ENCODE measurements around the gene ASMT. TPM values are rescaled to one million over a fixed set of nuclear protein-coding genes. Genes with fewer than 3 reads are reported as not detected.
"Not testable (repeated sequence)": the region's sequence is repeated elsewhere in the genome, so short reads cannot be mapped to it uniquely, and the experiment has no call there.

Gene ASMT
- polyA plus RNA-seq, 1 donor from 2014 or later: 1.8 TPM

DNA sequence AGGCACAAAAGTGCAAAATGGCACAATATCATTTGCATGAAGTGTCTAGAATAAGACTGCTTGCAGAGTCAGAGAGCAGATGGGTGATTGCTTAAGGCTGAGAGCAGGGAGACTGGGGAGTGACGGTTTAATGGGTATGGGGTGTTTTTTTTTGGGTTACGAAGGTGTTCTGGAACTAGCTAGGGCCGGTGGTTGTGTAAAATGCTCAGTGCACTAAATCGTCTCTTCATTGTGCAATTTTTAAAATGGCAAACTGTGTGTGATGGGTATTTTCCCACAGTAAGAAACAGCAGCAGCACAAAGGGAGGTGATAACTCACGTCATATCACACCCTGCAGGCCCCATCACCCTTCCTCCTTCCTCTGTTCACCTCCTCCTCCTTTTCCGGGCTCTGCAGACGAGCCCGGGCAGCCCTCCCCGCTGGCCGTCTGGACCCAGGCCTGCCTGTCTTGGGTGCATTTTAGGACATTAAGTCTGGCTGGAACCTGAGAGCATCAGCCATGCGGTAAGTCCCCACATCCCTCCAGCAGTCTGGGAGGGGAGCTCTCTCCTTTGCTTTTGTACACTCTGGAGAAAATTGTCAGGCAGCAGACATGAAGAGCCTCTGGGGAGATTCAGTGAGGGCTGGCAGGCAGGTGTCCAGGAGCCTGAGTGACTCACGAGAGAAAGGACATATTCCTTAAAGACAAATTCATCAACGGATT is 42.7 kb downstream of the ASMT start:
- peaks cover 2% of the 10 kb centered on the region for H3K36me3 Mint-ChIP-seq
- H3K9me3 Mint-ChIP-seq: no peaks in the 10 kb centered on the region
- peak overlapping the region; percentile 84 to 93 (median 88) for H3K4me3 Mint-ChIP-seq
- peak overlapping the region; percentile 73 to 91 (median 89) for H3K27ac Mint-ChIP-seq
- H3K27me3 Mint-ChIP-seq: no peaks in the 10 kb centered on the region
- peaks cover 25 to 27% (median 27%) of the 10 kb centered on the region in 3 donors for H3K4me1 Mint-ChIP-seq

GRCh38 chrX:1658071-1658491 is 43.2 kb downstream of the ASMT start:
- Mint-ChIP-seq H3K27me3 (no peaks in the 10 kb centered on the region), H3K4me1 (peaks cover 25 to 27% (median 26%) of the 10 kb centered on the region in 3 donors), H3K27ac (peak overlapping the region; percentile 73 to 91 (median 89)), H3K9me3 (no peaks in the 10 kb centered on the region), H3K4me3 (peak overlapping the region; percentile 84 to 93 (median 88)), H3K36me3 (peaks cover 2% of the 10 kb centered on the region)

GRCh38 chrX:1659664-1660461 is 45.0 kb downstream of the ASMT start:
- H3K27ac Mint-ChIP-seq: peak overlapping the region; percentile 6 to 46 (median 34)
- peaks cover 26 to 33% (median 27%) of the 10 kb centered on the region in 3 donors for H3K4me1 Mint-ChIP-seq

DNA sequence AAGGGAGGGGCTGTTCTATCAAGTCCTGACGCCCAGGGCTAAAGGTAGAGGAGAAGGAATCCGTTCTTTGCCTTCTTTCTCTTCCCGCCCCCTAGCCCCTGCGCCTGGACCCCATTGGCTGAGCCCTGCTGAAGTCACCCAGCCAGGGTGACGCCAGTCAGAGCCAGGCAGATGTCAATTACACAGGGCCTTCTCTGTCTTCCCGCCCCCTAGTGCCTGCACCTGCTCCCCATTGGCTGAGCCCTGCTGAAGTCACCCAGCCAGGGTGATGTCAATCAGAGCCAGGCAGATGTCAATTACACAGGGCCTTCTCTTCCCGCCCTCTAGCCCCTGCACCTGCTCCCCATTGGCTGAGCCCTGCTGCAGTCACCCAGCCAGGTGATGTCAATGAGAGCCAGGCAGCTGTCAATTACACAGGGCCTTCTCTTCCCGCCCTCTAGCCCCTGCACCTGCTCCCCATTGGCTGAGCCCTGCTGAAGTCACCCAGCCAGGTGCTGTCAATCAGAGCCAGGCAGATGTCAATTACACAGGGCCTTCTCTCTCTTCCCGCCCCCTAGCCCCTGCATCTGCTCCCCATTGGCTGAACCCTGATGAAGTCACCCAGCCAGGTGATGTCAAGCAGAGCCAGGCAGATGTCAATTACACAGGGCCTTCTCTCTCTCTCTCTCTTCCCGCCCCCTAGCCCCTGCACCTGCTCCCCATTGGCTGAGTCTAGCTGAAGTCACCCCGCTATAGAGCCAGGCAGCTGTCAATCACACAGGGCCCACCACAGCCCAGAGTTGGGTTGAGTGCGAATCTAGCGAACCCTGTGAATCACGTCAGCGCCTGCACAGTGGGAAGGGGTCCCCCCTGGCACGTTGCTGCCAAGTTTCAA is 46.4 kb downstream of the ASMT start:
- Mint-ChIP-seq H3K9me3 (no peaks in the 10 kb centered on the region), H3K36me3 (peaks cover 3% of the 10 kb centered on the region), H3K27ac (peak overlapping the region in 2 of 3 donors; percentile 79 to 92), H3K4me1 (peaks cover 28 to 34% (median 29%) of the 10 kb centered on the region in 3 donors), H3K4me3 (peak overlapping the region in 3 of 4 donors; percentile 88 to 93 (median 88)), H3K27me3 (no peaks in the 10 kb centered on the region)

More at GRCh38 chrX:1659664-1660461, 45.0 kb downstream of the ASMT start:
- Mint-ChIP-seq H3K4me3 (peak overlapping the region in 1 of 4 donors; percentile 22), H3K27me3 (no peaks in the 10 kb centered on the region), H3K36me3 (peaks cover 2% of the 10 kb centered on the region), H3K9me3 (no peaks in the 10 kb centered on the region)

GRCh38 chrX:1661922-1662221 is 47.0 kb downstream of the ASMT start:
- peaks cover 9% of the 10 kb centered on the region for H3K36me3 Mint-ChIP-seq
- no peaks in the 10 kb centered on the region for H3K27me3 Mint-ChIP-seq
- peak overlapping the region in 3 of 4 donors; percentile 88 to 93 (median 88) for H3K4me3 Mint-ChIP-seq
- peaks cover 29 to 34% (median 30%) of the 10 kb centered on the region in 3 donors for H3K4me1 Mint-ChIP-seq
- peak overlapping the region in 2 of 3 donors; percentile 79 to 92 for H3K27ac Mint-ChIP-seq
- no peaks in the 10 kb centered on the region for H3K9me3 Mint-ChIP-seq

GRCh38 chrX:1667566-1667965 is 52.7 kb downstream of the ASMT start:
- peak overlapping the region in 1 of 3 donors; percentile 57 for H3K27ac Mint-ChIP-seq
- no peaks in the 10 kb centered on the region for H3K27me3 Mint-ChIP-seq
- peaks cover 16% of the 10 kb centered on the region for H3K36me3 Mint-ChIP-seq
- H3K4me3 Mint-ChIP-seq: peak overlapping the region in 1 of 4 donors; percentile 33
- H3K4me1 Mint-ChIP-seq: peaks cover 10 to 16% (median 11%) of the 10 kb centered on the region in 3 donors
- no peaks in the 10 kb centered on the region for H3K9me3 Mint-ChIP-seq

DNA sequence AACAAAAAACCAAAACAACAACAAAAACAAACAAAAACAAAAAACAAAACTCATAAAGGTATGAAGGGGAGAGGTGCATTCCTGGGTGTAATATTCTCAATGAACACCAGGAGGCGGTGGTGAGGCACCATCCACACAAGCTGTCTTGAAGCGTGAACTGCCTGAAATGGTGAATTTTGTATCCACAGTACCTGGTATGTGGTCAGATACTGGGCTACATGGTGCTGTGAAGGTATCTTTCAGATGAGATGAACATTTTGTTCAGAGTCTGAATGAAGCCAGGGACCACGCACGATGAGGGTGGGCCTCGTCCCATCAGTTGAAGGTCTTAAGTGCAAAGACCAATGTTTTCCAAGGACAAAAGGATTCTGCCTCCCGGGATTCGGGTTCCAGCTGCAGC is 58.5 kb downstream of the ASMT start:
- H3K27ac Mint-ChIP-seq: no peak overlapping the region
- peaks cover 4% of the 10 kb centered on the region for H3K36me3 Mint-ChIP-seq
- peaks cover 0 to 4% (median 0%) of the 10 kb centered on the region in 3 donors for H3K9me3 Mint-ChIP-seq
- no peak overlapping the region for H3K4me3 Mint-ChIP-seq
- H3K4me1 Mint-ChIP-seq: peaks cover 0 to 4% (median 3%) of the 10 kb centered on the region in 3 donors
- H3K27me3 Mint-ChIP-seq: no peaks in the 10 kb centered on the region

DNA sequence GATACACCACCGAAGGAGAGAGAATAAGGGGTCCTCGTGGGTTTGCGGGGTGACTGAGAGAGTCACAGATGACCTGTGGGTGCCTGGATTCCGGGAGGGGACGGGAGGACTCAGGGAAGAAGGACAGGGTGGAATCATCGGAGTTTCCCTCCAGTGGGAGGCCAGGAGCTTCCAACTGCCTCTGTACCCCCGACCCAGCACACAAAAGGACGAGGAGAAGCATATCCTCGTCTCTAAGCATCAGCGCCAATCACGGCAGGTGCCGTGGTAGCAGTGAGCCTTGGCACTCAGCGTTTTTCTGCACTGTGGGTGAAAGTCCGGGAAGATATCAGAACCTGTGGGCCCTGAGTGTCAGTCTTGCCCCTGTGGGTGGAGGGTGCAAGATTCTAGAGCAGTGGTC is 62.0 kb downstream of the ASMT start:
- Mint-ChIP-seq H3K27me3 (no peaks in the 10 kb centered on the region), H3K9me3 (peaks cover 0 to 4% (median 2%) of the 10 kb centered on the region in 3 donors), H3K36me3 (no peaks in the 10 kb centered on the region), H3K27ac (no peak overlapping the region), H3K4me3 (no peak overlapping the region), H3K4me1 (peaks cover under 1 to 15% (median 10%) of the 10 kb centered on the region in 3 donors)

GRCh38 chrX:1679238-1679637 is 64.4 kb downstream of the ASMT start:
- peak overlapping the region in 2 of 3 donors; percentile 14 to 80 for H3K27ac Mint-ChIP-seq
- no peaks in the 10 kb centered on the region for H3K27me3 Mint-ChIP-seq
- H3K36me3 Mint-ChIP-seq: no peaks in the 10 kb centered on the region
- peaks cover 0 to 5% (median 0%) of the 10 kb centered on the region in 3 donors for H3K9me3 Mint-ChIP-seq
- H3K4me3 Mint-ChIP-seq: no peak overlapping the region
- peaks cover 8 to 17% (median 12%) of the 10 kb centered on the region in 3 donors for H3K4me1 Mint-ChIP-seq

DNA sequence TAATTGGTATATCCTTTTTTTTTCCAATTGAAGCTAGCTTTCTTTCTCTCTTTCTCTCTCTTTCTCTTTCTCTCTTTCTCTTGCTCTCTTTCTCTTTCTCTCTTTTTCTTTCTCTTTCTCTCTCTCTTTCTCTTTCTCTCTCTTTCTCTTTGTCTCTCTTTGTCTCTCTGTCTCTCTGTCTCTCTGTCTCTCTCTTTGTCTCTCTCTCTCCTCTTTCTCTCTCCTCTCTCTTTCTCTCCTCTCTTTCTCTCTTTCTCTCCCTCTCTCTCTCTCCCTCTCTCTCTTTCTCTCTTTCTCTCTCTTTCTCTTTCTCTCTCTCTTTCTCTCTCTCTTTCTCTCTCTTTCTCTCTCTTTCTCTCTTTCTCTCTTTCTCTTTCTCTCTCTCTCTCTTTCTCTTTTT is 66.6 kb downstream of the ASMT start:
- H3K27me3 Mint-ChIP-seq: no peaks in the 10 kb centered on the region
- no peak overlapping the region for H3K4me3 Mint-ChIP-seq
- H3K9me3 Mint-ChIP-seq: peaks cover 0 to 5% (median 0%) of the 10 kb centered on the region in 3 donors
- H3K36me3 Mint-ChIP-seq: no peaks in the 10 kb centered on the region
- H3K4me1 Mint-ChIP-seq: peaks cover 8 to 17% (median 12%) of the 10 kb centered on the region in 3 donors
- peak overlapping the region in 2 of 3 donors; percentile 53 to 88 for H3K27ac Mint-ChIP-seq

DNA sequence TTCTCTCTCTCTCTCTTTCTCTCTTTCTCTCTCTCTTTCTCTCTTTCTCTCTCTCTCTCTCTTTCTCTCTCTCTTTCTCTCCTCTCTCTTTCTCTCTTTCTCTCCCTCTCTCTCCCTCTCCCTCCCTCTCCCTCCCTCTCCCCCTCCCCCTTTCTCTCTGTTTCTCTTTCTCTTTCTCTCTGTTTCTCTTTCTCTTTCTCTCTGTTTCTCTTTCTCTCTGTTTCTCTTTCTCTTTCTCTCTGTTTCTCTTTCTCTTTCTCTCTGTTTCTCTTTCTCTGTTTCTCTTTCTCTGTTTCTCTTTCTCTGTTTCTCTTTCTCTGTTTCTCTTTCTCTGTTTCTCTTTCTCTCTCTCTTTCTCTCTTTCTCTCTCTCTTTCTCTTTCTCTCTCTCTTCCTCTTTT is 67.0 kb downstream of the ASMT start:
- H3K36me3 Mint-ChIP-seq, H3K27me3 Mint-ChIP-seq, H3K9me3 Mint-ChIP-seq: not testable (repeated sequence)
- Mint-ChIP-seq H3K4me1 (peaks cover 8 to 17% (median 12%) of the 10 kb centered on the region in 3 donors), H3K4me3 (peak overlapping the region in 3 of 4 donors; percentile 48 to 56 (median 54)), H3K27ac (peak overlapping the region in 2 of 3 donors; percentile 13 to 88)

DNA sequence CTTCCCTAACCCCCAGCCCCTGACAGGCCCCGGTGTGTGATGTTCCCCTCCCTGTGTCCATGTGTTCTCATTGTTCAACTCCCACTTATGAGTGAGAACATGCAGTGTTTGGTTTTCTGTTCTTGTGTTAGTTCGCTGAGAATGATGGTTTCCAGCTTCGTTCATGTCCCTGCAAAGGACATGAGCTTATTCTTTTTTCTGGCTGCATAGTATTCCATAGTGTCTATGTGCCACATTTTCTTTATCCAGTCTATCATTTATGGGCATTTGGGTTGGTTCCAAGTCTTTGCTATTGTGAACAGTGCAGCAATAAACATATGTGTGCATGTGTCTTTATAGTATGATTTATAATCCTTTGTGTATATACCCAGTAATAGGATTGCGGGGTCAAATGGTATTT is 67.6 kb downstream of the ASMT start:
- peak overlapping the region in 3 of 4 donors; percentile 48 to 56 (median 54) for H3K4me3 Mint-ChIP-seq

DNA sequence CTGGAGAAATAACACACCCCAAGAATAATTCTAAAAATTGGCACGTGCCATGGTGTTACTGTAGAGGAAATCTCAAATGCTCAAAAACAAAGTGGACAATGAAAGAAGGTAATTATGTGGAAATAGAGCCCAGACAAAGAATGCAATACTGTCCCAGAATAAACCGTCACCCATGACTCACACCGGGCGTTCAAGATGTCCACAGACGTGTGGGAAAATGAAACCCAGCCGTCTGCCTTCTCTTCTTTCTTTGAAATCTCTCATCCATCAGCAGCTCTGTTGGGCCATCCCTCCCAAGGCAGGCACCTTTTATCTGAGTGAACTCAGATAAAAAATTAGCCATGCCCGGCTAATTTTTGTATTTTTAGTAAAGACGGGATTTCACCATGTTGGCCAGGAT is 70.0 kb downstream of the ASMT start:
- H3K27ac Mint-ChIP-seq, H3K27me3 Mint-ChIP-seq, H3K36me3 Mint-ChIP-seq, H3K4me3 Mint-ChIP-seq, H3K9me3 Mint-ChIP-seq, H3K4me1 Mint-ChIP-seq: not testable (repeated sequence)

More for the DNA sequence above, 67.6 kb downstream of the ASMT start:
- H3K27ac Mint-ChIP-seq: peak overlapping the region in 1 of 3 donors; percentile 88
- not testable (repeated sequence) for H3K36me3 Mint-ChIP-seq, H3K27me3 Mint-ChIP-seq, H3K9me3 Mint-ChIP-seq
- H3K4me1 Mint-ChIP-seq: peaks cover 8 to 17% (median 12%) of the 10 kb centered on the region in 3 donors

GRCh38 chrX:1685444-1685880 is 70.6 kb downstream of the ASMT start:
- peaks cover 5 to 11% (median 7%) of the 10 kb centered on the region in 3 donors for H3K4me1 Mint-ChIP-seq
- not testable (repeated sequence) for H3K4me3 Mint-ChIP-seq, H3K27me3 Mint-ChIP-seq, H3K9me3 Mint-ChIP-seq, H3K36me3 Mint-ChIP-seq, H3K27ac Mint-ChIP-seq

Data from IgD-negative memory B cell (primary cell).